HG02938 (cell line): ENCODE measurements around the gene PCDHB2.
"Not testable (repeated sequence)": the region's sequence is repeated elsewhere in the genome, so short reads cannot be mapped to it uniquely, and the experiment has no call there.

Source experiments
- ATAC-seq: cut with Tn5 transposase; IDR thresholded peaks from one replicate; pipeline ENCODE4 v1.9.1; 2021; ENCODE audit warnings: mild to moderate bottlenecking, moderate library complexity; ENCODE audit not compliant: unreplicated experiment

Gene PCDHB2

DNA sequence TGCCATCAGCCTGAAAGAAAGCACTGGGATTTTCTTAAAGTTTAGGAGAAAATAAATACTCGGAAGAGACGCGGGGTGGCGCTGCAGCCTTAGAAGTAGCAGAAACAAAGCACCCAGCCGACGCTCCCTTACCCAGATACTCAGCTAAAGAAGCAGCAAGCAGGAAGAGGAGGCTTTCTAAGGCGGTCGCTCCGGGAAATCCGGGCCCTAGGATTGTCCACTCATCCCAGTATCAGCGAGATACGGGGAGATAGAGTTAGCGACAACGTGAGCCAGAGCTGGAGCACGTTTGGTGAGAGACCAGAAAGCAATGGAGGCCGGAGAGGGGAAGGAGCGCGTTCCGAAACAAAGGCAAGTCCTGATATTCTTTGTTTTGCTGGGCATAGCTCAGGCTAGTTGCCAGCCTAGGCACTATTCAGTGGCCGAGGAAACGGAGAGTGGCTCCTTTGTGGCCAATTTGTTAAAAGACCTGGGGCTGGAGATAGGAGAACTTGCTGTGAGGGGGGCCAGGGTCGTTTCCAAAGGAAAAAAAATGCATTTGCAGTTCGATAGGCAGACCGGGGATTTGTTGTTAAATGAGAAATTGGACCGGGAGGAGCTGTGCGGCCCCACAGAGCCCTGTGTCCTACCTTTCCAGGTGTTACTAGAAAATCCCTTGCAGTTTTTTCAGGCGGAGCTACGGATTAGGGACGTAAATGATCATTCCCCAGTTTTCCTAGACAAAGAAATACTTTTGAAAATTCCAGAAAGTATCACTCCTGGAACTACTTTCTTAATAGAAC lies at the start of gene PCDHB2:
PCDHB2 (plus strand) TSS at position 135 of the 782 bp plus-strand sequence; CDS start at position 311, 176 bp downstream.
- no peak for ATAC-seq

DNA sequence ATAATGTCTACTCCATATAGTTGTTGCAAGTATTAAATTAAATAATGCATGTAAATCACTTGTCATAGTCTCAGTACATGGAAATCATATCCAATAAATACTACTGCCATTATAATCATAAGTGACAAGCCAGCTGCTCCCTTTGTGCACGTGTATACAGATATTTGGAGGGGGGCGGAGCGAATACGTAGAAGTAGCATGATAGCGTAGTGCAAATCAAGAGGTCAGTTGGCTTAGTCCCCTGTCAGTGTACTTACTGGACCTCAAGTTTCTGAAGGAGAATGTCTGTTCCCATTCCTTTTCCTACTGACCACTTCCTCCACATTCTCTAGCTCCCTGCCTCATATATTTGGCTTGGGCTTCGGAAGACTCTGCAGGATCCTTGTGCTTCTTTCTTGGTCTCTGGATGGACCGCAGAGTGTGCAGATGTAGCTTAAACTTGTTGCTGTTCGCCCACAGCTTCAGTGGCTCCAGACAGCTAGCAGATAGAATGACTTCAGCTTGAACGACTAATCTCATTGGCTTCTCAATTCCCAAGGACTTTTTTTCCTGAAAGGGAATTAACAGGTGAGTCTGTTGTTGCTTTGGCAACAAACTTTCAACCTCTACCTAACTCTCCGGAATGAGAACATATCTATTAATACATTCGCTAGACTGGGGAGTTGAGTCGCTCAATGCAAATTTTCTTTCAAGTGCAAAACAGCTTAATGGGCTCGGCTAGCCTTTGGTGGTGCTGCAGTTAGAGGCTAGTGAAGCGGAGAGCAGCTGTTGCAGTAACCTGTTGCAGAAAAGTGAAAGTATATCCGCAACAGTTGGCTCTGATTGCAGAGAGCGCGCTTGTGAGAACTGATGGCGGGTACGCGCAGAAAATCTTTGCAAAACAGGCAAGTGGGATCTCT lies 43.5 kb upstream of the PCDHB2 start, which contains the start of gene PCDHB1:
PCDHB1 (plus strand) TSS at position 753 of the 899 bp plus-strand sequence; CDS start at position 850, 97 bp downstream.
- ATAC-seq: no peak

DNA sequence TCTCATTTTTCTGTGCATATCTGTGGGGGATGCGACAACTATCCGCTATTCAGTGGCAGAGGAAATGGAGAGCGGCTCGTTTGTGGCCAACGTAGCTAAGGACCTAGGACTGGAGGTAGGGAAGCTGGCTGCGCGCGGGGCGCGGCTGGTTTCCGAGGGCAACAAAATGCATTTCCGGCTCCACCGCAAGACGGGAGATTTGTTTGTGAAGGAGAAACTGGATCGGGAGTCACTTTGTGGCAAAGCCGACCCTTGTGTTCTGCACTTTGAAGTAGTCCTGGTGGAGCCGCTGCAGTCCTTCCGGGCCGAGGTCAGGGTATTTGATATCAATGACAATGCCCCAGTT lies 42.9 kb upstream of the PCDHB2 start:
- ATAC-seq: no peak

DNA sequence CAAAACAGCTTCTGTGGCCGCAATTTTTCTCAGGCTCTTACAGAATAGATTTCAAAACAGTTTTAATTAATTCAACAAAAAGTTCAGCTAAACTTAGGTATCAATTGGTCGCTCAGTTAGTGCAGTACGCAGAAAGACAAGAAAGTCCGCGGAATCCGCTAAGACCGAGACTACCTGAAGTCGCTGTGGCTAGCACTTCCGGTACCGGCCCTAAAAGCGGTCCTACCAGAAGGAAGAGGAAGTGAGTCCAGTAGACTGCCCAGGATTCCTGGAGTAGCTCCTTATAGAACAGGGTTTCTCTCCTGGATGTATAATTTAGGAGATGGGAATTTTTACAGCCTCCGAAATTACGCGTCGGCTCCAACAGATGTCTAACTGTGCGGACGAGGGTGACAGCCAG lies 16.6 kb upstream of the PCDHB2 start:
- ATAC-seq: no peak

DNA sequence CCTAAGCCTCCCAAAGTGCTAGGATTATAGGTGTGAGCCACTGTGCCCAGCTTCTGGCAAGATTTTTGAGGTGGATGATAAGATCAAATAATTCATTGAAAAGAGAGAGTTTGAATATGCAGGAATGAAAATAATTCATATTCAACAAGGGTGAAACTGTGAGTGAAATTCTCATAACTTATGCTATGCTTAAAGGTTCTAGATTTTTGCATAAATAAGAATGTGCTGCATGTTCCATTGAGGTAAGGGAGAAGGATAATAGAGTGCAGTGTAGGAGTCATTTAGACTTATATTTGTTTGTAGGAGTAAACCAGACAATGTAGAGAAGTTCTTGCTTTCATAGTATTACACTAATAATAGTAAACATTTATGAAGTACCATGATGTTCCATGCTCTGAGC lies 12.2 kb upstream of the PCDHB2 start:
- ATAC-seq: no peak

DNA sequence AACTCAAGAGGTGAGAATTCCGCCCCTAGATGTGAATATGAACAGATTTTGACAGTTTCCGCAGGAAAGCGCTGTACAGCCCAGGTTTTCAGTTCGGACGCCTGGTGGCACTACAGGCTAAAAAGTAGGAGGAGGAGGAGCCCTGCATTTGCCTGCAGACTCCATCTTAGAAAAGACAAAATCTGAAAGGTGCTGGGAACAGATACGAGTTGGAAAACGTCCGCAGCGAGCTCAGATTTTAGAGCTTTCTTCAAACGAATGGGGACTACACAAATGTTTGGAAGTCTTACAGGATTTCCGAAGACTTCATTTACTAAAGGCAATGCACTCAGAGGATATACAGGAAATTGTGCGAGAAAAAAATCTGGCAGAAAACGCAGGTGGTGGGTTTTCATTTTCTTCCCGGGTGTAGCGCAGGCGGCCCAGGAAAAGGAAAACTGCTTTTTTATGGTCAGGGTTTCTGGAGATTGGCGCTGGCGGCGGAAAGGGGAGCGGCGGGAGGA lies 9.9 kb upstream of the PCDHB2 start:
- ATAC-seq: no peak

DNA sequence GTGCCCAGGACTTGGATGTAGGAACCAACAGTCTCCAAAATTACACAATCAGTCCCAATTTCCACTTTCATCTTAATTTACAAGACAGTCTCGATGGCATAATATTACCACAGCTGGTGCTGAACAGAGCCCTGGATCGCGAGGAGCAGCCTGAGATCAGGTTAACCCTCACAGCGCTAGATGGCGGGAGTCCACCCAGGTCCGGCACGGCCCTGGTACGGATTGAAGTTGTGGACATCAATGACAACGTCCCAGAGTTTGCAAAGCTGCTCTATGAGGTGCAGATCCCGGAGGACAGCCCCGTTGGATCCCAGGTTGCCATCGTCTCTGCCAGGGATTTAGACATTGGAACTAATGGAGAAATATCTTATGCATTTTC lies 837 bp downstream of the PCDHB2 start:
- ATAC-seq: no peak

GRCh38 chr5:141096181-141096580 lies 1.8 kb downstream of the PCDHB2 start:
- ATAC-seq: not testable (repeated sequence)

DNA sequence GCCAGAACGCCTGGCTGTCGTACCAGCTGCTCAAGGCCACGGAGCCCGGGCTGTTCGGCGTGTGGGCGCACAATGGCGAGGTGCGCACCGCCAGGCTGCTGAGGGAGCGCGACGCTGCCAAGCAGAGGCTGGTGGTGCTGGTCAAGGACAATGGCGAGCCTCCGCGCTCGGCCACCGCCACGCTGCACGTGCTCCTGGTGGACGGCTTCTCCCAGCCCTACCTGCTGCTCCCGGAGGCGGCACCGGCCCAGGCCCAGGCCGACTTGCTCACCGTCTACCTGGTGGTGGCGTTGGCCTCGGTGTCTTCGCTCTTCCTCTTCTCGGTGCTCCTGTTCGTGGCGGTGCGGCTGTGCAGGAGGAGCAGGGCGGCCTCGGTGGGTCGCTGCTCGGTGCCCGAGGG lies 2.2 kb downstream of the PCDHB2 start:
- ATAC-seq: not testable (repeated sequence)

DNA sequence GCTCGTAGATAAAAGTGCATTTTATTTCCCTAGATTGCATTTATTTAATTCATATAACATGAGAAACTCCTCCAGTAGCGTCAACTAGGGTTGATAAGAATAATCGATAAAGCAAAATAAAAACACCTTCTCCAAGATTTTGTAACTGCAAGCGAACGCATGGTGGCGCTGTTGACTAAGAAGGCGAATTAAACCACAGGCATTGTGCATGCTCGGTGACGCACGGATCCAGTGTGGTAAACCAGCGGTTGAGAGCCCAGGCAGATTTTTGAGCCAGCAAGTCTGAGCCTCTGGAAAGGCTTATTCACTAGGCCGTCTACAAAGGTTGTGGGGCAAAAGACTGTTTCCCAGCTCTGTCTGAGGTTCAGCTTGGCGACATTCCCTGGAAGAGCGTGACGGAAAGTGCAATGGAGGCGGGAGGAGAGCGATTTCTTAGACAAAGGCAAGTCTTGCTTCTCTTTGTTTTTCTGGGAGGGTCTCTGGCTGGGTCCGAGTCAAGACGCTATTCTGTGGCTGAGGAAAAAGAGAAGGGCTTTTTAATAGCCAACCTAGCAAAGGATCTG lies 5.9 kb downstream of the PCDHB2 start, which contains the start of gene PCDHB3:
PCDHB3 (plus strand) TSS at position 231 of the 563 bp plus-strand sequence; CDS start at position 408, 177 bp downstream.
- no peak for ATAC-seq

DNA sequence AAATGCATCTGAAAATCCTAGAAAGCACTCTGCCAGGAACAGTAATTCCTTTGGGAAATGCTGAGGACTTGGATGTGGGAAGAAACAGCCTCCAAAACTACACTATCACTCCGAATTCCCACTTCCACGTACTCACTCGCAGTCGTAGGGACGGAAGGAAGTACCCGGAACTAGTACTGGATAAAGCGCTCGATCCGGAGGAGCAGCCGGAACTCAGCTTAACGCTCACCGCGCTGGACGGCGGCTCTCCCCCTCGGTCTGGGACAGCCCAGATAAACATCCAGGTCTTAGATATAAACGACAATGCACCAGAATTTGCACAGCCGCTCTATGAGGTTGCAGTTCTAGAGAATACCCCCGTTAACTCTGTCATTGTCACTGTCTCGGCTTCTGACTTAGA lies 6.6 kb downstream of the PCDHB2 start:
- no peak for ATAC-seq

- ATAC-seq: not testable (repeated sequence)
Observed at GRCh38 chr5:141102070-141102469, 7.7 kb downstream of the PCDHB2 start.

- ATAC-seq: not testable (repeated sequence)
Observed at GRCh38 chr5:141102471-141102870, 8.1 kb downstream of the PCDHB2 start.

- no peak for ATAC-seq
Observed at GRCh38 chr5:141105350-141105749, 10.9 kb downstream of the PCDHB2 start.

GRCh38 chr5:141119250-141119649 lies 24.8 kb downstream of the PCDHB2 start:
- ATAC-seq: no peak

GRCh38 chr5:141121563-141121962 lies 27.1 kb downstream of the PCDHB2 start, which contains the start of gene PCDHB4:
TSS of gene PCDHB4 (plus strand) at chr5:141121818. CDS start at chr5:141121999, 181 bp downstream.
- no peak for ATAC-seq

- no peak for ATAC-seq
Observed at GRCh38 chr5:141121985-141122384, 27.6 kb downstream of the PCDHB2 start.

DNA sequence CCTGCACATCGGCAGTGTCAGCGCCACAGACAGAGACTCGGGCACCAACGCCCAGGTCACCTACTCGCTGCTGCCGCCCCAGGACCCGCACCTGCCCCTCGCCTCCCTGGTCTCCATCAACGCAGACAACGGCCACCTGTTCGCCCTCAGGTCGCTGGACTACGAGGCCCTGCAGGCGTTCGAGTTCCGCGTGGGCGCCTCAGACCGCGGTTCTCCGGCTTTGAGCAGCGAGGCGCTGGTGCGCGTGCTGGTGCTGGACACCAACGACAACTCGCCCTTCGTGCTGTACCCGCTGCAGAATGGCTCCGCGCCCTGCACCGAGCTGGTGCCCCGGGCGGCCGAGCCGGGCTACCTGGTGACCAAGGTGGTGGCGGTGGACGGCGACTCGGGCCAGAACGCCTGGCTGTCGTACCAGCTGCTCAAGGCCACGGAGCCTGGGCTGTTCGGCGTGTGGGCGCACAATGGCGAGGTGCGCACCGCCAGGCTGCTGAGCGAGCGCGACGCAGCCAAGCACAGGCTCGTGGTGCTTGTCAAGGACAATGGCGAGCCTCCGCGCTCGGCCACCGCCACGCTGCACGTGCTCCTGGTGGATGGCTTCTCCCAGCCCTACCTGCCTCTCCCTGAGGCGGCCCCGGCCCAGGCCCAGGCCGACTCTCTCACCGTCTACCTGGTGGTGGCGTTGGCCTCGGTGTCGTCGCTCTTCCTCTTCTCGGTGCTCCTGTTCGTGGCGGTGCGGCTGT lies 29.2 kb downstream of the PCDHB2 start:
- not testable (repeated sequence) for ATAC-seq

DNA sequence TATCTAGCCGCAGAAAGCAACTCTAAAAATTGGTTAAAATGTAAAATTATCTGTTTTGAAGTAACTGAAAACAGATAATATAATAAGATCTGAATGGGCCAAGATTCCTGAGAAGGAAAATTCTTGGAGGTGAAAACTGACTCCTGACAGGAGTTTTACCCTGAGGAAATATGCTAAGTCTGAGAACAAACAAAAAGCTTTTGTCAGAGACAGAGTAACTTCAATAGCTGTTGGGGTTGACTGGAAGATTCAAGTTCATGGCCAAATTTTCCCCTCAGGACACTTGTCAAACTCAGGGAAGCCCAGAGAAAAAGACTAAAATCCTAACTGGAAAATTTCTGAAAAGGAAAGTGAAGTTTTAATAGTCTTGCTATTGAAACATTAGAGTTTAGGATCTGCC lies 32.9 kb downstream of the PCDHB2 start:
- no peak for ATAC-seq

DNA sequence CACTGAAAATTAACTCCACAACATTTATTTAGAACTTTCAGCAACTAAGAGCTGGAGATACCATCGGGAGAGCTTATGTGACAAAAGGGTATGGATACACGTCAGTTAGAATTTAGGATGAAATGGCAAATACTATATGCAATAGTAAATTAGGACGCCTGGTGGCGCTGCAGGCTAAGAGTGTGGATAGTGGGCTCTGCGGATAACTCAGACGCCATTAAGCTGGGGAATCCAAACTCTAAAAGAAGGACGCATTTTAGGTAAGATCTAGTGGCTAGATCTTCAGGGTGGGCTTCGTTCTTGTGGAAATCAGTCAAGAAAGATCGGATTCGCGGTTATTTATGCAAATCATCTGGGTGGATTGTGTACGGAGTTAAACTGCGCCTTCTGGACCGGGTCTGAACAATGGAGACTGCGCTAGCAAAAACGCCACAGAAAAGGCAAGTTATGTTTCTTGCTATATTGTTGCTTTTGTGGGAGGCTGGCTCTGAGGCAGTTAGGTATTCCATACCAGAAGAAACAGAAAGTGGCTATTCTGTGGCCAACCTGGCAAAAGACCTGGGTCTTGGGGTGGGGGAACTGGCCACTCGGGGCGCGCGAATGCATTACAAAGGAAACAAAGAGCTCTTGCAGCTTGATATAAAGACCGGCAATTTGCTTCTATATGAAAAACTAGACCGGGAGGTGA lies 40.8 kb downstream of the PCDHB2 start, which contains the start of gene PCDHB5:
PCDHB5 (plus strand) TSS at position 177 of the 688 bp plus-strand sequence; CDS start at position 406, 229 bp downstream.
- ATAC-seq: no peak
